Chondrocyte (in vitro differentiated cells): ENCODE measurements around the gene FTMT. TPM values are rescaled to one million over a fixed set of nuclear protein-coding genes. Genes with fewer than 3 reads are reported as not detected.

ENCODE experiments used
- DNase-seq: peaks from one replicate; pipeline ENCODE4 v3.0.0; 2021; ENCODE audit warnings: mixed read lengths, low spot score
- H3K27ac Mint-ChIP-seq: one replicate; pipeline ENCODE4 v1.8.0; 2021; ENCODE audit warnings: mild to moderate bottlenecking, moderate library complexity, mixed read lengths; ENCODE audit not compliant: unreplicated experiment
- H3K27me3 Mint-ChIP-seq: 2 replicates; pipeline ENCODE4 v1.8.0; 2021; ENCODE audit warnings: low read depth, mixed read lengths
- H3K36me3 Mint-ChIP-seq: 2 replicates; pipeline ENCODE4 v1.8.0; 2021; ENCODE audit warnings: low read depth, mixed read lengths
- H3K4me1 Mint-ChIP-seq: 2 replicates; pipeline ENCODE4 v1.8.0; 2021; ENCODE audit warnings: low read depth, mild to moderate bottlenecking, mixed read lengths
- H3K4me3 Mint-ChIP-seq: one replicate; pipeline ENCODE4 v1.8.0; 2021; ENCODE audit warnings: mild to moderate bottlenecking, moderate library complexity, mixed read lengths; ENCODE audit not compliant: unreplicated experiment
- H3K9me3 Mint-ChIP-seq: 2 replicates; pipeline ENCODE4 v1.8.0; 2021; ENCODE audit warnings: low read depth, mixed read lengths
- CTCF ChIP-seq: fragments of 200-600 bp; sonication (generic); IDR thresholded peaks from 2 replicates; pipeline ENCODE4 v1.5.0; 2021; ENCODE audit warnings: antibody characterized with exemption, mild to moderate bottlenecking, moderate library complexity
- total RNA-seq: library from RNA; stranded (reverse); gene quantifications from 3 replicates; pipeline ENCODE4 v1.2.1, GENCODE V29; 2021

FTMT gene
- total RNA-seq, 1 donor from 2014 or later, result not detected

- peaks cover 22% of the 10 kb centered on the region for H3K27me3 Mint-ChIP-seq
- H3K9me3 Mint-ChIP-seq, result no peaks in the 10 kb centered on the region
- H3K27ac Mint-ChIP-seq, result no peak overlapping the region
- no peak overlapping the region for H3K4me3 Mint-ChIP-seq
- no peak for TF ChIP-seq CTCF
- no peaks in the 10 kb centered on the region for H3K36me3 Mint-ChIP-seq
- H3K4me1 Mint-ChIP-seq, result no peaks in the 10 kb centered on the region
- no peak for DNase-seq
These were observed 21.7 kb downstream of the FTMT start for GRCh38 chr5:121873409-121873808.

GRCh38 chr5:121885630-121886029 is 33.9 kb downstream of the FTMT start:
- no peak overlapping the region for H3K27ac Mint-ChIP-seq
- TF ChIP-seq CTCF, result no peak
- no peaks in the 10 kb centered on the region for H3K4me1 Mint-ChIP-seq
- no peak overlapping the region for H3K4me3 Mint-ChIP-seq
- peaks cover 26% of the 10 kb centered on the region for H3K27me3 Mint-ChIP-seq
- no peak for DNase-seq
- no peaks in the 10 kb centered on the region for H3K36me3 Mint-ChIP-seq
- no peaks in the 10 kb centered on the region for H3K9me3 Mint-ChIP-seq

GRCh38 chr5:121887727-121888126 is 36.0 kb downstream of the FTMT start:
- no peak overlapping the region for H3K4me3 Mint-ChIP-seq
- no peak overlapping the region for H3K27ac Mint-ChIP-seq
- no peaks in the 10 kb centered on the region for H3K36me3 Mint-ChIP-seq
- peaks cover 28% of the 10 kb centered on the region for H3K27me3 Mint-ChIP-seq
- H3K4me1 Mint-ChIP-seq, result no peaks in the 10 kb centered on the region
- no peak for DNase-seq
- H3K9me3 Mint-ChIP-seq, result no peaks in the 10 kb centered on the region
- no peak for TF ChIP-seq CTCF

GRCh38 chr5:121890297-121890858 is 38.7 kb downstream of the FTMT start:
- no peak for TF ChIP-seq CTCF
- no peaks in the 10 kb centered on the region for H3K36me3 Mint-ChIP-seq
- H3K27ac Mint-ChIP-seq, result no peak overlapping the region
- H3K27me3 Mint-ChIP-seq, result peaks cover 24% of the 10 kb centered on the region
- peaks cover 2% of the 10 kb centered on the region for H3K9me3 Mint-ChIP-seq
- no peak overlapping the region for H3K4me3 Mint-ChIP-seq
- no peak for DNase-seq
- H3K4me1 Mint-ChIP-seq, result no peaks in the 10 kb centered on the region

- Mint-ChIP-seq H3K27ac (no peak overlapping the region), H3K9me3 (peaks cover 2% of the 10 kb centered on the region), H3K4me1 (no peaks in the 10 kb centered on the region), H3K4me3 (no peak overlapping the region), H3K36me3 (no peaks in the 10 kb centered on the region), H3K27me3 (peaks cover 20% of the 10 kb centered on the region)
- no peak for TF ChIP-seq CTCF
- DNase-seq, result no peak
These were observed 45.7 kb downstream of the FTMT start for GRCh38 chr5:121897341-121897740.
